ENCODE results near the gene UAP1L1.

The UAP1L1 gene

GRCh38 chr9:137099231-137099630 lies 21.9 kb downstream of the UAP1L1 start:
- no peak for DNase-seq

DNA sequence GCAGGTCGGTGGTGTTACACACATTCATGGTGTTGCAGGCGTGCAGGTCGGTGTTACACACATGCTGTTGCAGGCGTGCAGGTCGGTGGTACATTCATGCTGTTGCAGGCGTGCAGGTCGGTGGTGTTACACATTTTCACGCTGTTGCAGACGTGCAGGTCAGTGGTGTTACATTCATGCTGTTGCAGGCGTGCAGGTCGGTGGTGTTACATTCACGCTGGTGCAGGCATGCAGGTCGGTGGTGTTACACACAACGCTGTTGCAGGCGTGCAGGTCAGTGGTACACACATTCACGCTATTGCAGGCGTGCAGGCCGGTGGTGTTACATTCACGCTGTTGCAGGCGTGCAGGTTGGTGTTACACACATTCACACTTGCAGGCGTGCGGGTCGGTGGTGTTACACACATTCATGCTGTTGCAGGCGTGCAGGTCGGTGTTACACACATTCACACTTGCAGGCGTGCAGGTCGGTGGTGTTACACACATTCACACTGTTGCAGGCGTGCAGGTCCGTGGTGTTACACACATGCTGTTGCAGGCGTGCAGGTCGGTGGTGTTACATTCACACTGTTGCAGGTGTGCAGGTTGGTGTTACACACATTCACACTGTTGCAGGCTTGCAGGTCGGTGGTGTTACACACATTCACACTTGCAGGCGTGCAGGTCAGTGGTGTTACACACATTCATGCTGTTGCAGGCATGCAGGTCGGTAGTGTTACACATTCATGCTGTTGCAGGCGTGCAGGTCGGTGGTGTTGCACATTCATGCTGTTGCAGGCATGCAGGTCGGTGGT lies 26.1 kb downstream of the UAP1L1 start:
- DNase-seq, result no peak

DNA sequence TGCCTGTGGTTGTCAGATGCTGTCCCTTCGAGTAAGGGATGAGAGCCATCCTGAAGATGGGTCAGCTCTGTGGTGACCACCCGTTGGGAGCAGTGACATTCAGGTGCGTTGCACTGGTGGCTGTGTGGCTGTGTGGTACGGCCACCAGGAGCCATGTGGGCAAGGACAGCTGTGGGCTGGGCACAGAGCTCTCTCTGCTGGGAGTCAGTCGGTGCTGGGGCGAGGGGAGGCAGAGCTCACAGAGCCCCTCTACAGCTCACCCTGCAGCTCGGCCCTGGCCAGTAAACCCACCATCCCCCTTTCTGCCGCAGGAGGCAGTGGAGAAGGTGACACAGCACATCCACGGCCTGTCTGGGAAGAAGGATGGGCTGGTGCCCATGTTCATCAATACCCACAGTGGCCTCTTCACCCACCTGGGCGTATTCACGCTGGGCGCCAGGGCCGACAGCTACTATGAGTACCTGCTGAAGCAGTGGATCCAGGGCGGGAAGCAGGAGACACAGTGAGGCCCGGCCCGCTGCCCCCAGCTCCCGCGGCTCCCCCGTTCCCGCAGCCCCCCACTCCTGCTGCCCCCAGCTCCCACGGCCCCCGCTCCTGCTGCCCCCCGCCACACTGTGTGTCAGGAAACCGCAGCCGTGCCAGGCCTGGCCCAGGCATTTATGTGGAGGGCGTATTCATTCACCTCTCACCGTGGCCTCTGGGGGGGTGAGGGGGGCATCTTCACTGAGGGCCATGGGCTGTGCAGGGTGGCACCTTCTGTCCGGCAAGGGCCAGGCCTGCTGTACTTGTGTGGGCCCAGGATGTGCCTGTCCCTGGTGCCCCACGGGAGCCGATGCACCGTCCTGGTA lies 28.7 kb downstream of the UAP1L1 start:
- no peak for DNase-seq

- no peak for DNase-seq
These were observed 29.4 kb downstream of the UAP1L1 start for GRCh38 chr9:137106662-137107250.

- no peak for DNase-seq
These were observed 30.1 kb downstream of the UAP1L1 start for GRCh38 chr9:137107312-137107921.

GRCh38 chr9:137107982-137108381 lies 30.7 kb downstream of the UAP1L1 start:
- no peak for DNase-seq

DNA sequence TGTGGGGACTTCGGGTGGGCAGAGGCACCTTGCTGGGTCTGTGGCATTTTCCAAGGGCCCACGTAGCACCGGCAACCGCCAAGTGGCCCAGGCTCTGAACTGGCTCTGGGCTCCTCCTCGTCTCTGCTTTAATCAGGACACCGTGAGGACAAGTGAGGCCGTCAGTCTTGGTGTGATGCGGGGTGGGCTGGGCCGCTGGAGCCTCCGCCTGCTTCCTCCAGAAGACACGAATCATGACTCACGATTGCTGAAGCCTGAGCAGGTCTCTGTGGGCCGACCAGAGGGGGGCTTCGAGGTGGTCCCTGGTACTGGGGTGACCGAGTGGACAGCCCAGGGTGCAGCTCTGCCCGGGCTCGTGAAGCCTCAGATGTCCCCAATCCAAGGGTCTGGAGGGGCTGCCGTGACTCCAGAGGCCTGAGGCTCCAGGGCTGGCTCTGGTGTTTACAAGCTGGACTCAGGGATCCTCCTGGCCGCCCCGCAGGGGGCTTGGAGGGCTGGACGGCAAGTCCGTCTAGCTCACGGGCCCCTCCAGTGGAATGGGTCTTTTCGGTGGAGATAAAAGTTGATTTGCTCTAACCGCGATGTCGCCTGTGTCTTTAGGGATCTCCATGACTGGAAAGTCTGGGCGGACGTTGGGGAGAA lies 31.4 kb downstream of the UAP1L1 start:
- DNase-seq, result no peak

DNA sequence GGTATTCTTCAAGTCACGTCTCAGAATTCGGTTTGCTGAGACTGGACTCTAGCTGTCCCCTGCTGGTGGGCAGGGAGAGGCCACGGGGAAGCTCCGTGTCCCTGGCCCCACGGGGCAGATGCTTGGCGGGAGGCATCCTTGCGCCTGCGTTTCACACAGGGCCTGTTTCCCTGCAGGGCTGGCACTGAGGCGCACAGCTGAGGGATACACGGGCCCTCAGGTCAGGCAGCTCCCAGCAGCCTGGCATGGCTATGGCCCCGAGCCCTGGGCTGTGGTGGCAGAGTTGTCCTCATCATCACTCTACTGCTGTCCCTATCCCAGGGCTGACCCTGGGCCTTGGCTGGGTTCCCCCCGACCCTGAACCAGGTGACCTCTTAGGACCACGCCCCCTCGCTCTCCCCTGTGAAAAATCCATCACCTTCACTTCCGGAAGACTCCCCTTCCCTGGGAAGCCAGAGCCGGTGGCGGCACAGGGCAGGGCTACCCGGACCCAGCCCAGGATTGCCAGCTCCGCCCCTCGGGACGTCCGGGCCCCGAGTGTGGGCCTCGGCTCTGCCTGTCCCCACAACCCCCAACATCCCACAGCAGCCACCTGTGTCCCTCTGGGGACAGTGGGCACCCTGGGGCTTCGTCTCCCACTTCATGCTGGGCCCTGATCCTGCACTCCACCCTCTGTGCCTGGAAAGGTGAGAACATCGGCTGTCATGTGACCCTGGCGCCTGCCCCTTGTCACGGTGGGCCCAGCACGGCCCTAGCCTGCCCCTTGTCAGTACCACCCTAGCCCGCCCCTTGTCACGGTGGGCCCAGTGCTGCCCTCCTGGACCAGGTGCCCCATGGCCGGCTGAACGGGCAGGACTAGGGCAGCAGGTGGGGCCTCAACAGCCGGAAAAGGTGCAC lies 32.2 kb downstream of the UAP1L1 start:
- no peak for DNase-seq

- no peak for DNase-seq
These were observed 33.0 kb downstream of the UAP1L1 start for GRCh38 chr9:137110147-137110910.

- no peak for DNase-seq
These were observed 33.8 kb downstream of the UAP1L1 start for GRCh38 chr9:137110911-137111787.

DNA sequence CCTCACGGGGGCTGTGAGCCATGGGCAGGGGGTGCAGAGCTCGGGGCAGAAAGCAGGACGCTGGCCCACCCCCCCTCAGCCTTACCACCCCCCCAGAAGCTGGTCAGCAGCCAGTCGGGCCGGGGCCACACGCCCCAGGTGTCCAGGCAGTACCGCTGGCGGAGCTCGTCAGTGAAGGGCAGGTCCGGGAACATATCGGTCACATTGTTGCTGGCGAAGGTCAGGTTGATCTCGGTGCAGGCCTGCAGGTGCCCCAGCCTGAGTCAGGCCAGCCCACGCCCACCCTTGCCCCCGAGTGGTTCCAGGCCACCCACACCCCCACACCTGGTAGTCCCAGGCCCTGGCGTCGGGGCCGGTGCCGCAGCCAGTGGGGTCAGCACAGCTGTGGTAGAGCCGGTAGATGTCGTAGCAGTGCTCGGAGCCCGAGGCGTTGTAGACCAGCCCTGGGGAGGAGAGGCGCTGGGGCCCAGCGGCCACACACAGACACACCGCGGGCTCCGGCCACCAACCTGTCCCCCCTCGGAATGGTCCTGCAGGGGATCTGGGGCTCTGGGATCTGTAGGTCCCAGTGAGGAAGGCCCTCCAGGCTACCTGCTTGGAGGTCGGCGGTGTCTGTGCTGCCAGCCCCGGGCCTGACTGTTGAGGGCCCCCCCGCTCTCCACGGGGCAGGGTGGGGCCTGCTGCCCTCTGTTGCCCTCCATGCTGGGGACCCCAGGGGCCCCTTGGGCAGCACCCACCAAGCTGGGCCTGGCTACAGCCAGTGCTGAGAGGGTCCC lies 34.7 kb downstream of the UAP1L1 start:
- no peak for DNase-seq

DNA sequence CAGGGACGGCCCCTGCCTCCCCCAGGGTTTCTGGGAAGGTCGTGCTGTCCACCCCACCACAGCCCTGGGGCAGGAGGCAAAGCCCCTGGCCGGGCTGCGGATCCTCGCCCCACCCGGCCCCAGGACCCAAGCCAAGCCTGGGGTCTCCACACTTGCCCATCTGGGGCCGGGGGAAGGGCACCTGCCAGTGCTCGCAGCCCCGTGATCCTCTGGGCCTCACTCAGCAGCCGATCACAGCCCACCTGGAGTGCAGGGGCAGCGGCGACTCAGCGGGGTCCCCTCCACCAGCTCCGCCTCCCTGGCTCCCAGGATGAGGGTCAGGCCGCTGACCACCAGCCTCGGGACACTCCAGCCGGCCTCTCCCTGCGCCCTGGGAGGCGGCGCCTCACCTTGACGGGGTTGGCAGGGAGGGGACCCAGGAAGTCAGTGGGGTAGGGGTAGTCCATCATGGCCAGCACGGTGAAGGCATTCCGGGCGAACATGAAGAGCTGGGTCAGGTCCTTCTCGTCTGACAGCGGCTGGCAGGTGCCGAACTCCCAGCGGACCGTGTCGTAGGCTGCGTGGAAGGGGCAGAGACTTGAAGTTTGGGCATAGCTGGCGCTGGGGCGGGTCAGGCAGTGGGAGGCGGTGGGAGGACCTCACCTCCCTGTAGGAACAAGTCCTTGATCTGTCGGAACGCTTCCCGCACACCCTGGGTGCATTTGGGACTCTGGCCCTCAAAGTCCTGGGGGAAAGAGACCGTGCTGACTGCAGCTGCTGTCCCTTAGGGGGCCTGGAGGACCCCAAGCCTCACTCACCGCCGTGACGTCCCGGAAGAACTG lies 35.5 kb downstream of the UAP1L1 start:
- DNase-seq, result no peak

DNA sequence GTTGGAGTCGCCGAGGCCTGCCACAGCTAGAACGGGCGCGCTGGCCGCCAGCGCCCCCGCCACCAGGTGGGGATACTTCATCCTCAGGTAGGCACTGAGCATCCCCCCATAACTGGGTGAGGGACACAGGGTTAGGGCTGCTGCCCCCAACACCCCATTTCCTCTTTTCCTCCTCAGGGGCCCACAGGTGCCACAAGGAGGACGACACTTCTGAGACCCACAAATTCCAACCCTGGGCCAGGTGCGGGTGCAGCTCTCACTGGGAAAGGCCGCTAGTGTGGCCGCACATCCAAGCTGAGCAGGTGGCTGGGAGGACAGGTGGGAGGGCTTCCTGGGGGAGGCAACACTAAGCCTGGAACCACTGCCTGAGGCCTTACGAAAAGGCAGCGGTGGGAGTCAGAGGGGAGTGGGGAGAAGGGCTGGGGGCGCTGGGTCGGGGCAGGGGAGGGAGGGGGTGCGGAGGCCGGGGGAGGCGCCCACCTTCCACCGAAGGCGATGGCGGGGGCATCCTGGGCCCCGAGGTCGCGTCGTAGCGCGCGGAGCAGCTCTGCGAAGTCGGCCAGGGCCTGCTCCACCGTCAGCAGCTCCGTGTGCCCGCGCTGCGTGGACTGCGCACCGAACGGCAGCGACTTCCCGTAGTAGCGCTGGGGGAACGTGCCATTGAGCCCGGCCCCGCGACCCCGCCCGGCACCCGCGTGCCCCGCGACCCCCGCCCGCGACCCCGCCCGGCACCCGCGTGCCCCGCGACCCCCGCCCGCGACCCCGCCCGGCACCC lies 36.3 kb downstream of the UAP1L1 start:
- peak; percentile 31 to 67 (median 51) for DNase-seq

DNA sequence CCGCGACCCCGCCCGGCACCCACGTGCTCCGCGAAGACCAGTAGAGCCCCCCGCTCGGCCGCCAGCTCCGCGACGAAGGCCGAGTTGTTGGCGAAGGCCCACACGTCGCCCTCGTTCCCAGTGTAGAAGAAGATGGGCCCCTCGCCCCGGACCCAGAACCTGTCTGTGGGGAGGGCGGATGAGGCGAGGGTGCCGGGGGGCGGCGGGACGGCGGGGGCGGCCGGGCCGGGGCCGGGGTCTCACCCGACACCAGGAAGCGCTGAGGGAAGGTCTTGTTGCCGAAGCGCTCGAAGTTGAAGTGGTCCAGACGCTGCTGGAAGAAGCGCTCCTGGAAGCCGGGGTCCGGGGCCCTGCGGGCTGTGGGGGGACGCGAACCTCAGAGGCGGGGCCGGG lies 36.9 kb downstream of the UAP1L1 start:
- DNase-seq, result peak; percentile 7 to 49 (median 22)

DNA sequence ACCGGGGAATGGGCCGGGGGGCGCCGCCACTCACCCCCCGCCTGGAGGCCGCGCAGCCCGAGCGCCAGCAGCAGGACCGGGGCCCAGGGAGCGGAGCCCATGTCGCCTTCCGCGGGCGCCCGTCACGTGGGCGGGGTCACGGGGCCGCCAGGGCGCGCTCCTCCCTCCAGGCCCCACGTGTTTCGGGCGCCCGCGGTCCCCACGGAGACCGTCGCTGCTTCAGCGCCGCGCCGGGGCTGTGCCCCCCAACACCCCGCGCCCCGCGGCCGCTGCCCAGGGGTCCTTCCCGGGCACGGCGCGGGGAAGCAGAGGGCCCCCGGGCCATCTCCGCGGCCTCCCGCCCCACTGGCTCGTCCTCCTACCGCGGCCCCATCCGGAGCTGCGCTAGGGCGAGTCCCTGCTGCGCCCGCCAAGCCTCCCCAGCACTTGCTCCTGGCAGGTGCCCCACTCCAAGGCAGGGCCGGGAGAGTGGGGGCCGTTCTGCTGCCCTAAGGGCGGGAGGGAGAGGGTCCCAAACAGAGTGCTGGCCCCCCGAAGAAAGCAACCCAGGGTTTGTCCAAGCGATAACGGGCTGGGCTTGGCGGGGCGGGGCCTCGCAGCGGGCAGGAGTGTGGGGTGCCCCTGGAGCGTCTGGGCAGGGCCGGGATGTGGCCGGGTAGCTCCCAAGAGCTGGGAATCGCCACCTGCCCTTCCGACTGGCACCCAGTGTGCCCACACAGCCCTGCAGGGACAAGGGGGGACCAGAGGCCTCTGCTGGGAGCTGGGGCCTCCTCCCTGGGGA lies 37.5 kb downstream of the UAP1L1 start, which contains the start of gene DPP7:
Gene DPP7, minus strand, starts transcription at position 121 of the 781 bp plus-strand sequence. Its CDS starts 20 bp downstream, at position 101.
- peak; percentile 83 to 95 (median 89) for DNase-seq

All from suppressor macrophage (primary cell).